Glomerular visceral epithelial cell (primary cell): ENCODE measurements around the gene KLHL29.

Experiments
- DNase-seq: peaks from one replicate; pipeline ENCODE4 v3.0.0-alpha.2; 2016; ENCODE audit errors: extremely low spot score

KLHL29 gene

GRCh38 chr2:23682481-23682880, 297.5 kb downstream of the KLHL29 start:
- no peak for DNase-seq

- no peak for DNase-seq
Observed at GRCh38 chr2:23683001-23683400, 298.0 kb downstream of the KLHL29 start.

DNA sequence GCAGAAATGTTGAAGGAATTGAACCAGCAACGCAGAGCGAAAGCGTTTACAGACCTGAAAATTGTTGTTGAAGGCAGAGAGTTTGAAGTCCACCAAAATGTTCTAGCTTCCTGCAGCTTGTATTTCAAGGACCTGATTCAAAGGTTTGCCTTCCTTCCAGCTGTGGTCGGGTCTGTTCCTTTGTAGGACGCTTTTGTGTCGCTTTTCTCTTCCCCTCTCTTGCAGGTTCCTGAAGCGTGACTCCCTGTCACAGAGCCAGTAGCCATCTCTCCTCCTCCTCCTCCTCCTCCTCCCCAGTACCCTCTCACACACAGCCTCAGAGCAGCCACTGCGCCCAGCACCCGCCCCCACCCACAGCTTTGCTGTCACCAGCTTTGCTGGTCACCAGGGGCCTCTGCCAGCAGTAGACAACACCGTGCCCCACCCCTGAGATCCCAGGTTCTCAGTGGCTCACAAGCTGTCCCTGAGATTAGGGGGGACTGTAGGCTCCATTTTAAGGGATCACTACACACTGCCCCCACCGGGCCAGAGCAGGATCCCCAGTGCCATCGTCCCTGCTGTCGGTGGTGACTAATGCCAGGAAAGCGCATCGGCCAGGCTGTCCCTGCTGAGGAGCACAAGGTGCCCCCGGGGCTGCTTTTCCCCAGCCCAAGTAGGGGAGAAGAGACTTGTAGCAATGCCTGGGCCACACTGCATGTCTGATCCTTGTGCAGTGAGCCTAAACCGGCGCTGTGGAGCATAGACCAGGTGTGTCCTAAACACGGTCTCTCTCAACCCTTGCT, 299.6 kb downstream of the KLHL29 start:
- no peak for DNase-seq

- no peak for DNase-seq
Observed at GRCh38 chr2:23685181-23685580, 300.2 kb downstream of the KLHL29 start.

- no peak for DNase-seq
Observed at GRCh38 chr2:23685706-23686105, 300.7 kb downstream of the KLHL29 start.

- DNase-seq, result no peak
Observed at GRCh38 chr2:23686405-23687029, 301.5 kb downstream of the KLHL29 start.

GRCh38 chr2:23687214-23687613, 302.2 kb downstream of the KLHL29 start:
- DNase-seq, result no peak

- no peak for DNase-seq
Observed at GRCh38 chr2:23687713-23688112, 302.7 kb downstream of the KLHL29 start.

DNA sequence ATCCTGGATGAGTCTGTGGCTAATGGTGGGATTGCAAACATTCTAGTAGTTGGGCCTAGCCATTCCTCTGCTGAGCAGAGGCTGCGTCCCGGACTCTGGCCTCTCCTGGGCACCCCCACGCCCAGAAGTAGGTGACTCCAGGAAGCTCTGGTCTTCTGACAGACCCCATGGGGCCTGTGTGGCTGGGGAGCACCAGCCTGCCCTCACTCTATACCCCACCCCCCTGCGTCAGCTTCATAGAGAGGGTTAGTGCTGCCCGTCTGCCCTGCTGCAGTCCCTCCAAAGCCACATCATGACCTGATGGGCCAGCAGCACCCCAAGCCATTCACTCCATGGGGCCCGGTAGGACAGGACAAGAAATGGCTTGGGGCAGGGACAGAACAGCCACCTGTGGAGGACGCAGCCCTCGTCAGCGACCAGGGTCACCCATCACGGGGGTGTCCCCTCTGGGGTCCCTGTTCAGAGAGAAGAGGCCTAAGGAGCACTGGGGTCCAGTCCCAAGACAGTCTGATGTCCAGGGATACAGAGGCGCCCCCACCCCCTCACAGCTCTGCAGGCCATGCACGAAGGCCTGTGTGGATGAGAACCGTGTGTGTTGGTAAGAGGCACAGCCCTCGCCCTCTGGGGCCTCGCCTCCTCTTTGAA, 303.6 kb downstream of the KLHL29 start:
- no peak for DNase-seq

DNA sequence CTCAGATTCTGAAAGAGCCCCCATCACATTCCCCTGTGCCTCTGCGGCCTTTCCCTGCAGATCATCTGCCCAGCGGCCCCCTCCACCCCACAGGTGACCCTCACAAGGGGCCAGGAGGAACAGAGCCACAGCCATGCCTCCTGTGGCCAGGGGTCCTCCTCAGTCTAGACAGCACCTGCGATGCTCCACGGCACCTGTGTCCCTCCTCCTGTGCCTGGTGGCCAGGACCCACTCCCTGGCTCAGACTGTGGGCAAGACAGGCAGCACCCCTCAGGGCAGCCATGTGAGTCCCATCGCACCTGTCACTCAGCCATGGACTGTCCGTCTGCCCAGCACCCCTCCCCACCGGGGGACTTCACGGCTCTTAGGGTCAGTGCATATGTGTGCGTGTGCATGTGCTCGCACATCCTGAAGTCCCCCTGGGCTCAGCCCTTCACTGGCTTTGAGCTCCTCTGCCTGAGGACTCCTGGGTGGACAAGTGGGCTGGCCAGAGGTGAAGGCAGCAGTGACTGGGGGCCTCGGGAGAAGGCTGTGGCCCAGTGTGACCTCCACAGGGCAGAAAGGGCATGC, 304.2 kb downstream of the KLHL29 start:
- DNase-seq, result no peak

- no peak for DNase-seq
Observed at GRCh38 chr2:23689891-23690290, 304.9 kb downstream of the KLHL29 start.

GRCh38 chr2:23690421-23691105, 305.6 kb downstream of the KLHL29 start:
- no peak for DNase-seq

DNA sequence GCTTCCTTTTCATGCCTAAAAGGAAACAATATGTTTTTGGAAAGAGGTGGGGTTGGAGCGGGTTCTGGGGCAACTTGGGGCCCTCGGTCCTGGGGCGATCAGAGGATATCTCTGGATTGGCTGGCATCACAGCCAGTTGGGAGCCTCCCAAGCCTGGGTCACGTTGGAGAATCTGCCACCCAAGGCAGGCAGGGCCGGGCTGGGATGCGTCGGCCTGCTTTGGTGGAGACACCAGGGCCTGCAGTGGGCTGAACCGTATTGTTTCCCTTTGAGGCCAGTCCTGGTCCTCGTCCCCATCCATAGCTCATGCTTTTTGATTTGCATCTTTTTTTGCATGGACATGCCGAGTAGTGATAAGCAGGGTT, 306.1 kb downstream of the KLHL29 start:
- DNase-seq, result no peak

GRCh38 chr2:23691565-23691964, 306.6 kb downstream of the KLHL29 start:
- DNase-seq, result no peak

DNA sequence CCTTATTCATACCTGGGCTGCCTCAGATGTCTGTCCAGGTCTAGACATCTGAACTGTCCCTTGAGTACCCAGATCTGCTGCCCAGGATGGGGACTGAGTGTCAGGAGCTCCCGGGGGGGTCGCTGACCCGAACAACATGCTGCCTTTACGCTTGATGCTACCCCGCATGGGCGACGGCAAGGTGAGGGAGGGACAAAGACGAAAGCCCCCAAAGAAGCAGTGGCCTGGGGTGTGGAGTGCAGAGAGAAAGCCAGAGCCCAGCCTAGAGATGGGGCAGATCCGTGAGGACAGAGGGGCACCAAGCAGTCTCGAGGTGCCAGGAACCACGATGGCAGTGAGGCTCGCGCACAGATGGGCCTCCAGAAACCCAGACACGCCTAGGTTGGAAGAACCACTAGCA, 307.3 kb downstream of the KLHL29 start:
- no peak for DNase-seq

DNA sequence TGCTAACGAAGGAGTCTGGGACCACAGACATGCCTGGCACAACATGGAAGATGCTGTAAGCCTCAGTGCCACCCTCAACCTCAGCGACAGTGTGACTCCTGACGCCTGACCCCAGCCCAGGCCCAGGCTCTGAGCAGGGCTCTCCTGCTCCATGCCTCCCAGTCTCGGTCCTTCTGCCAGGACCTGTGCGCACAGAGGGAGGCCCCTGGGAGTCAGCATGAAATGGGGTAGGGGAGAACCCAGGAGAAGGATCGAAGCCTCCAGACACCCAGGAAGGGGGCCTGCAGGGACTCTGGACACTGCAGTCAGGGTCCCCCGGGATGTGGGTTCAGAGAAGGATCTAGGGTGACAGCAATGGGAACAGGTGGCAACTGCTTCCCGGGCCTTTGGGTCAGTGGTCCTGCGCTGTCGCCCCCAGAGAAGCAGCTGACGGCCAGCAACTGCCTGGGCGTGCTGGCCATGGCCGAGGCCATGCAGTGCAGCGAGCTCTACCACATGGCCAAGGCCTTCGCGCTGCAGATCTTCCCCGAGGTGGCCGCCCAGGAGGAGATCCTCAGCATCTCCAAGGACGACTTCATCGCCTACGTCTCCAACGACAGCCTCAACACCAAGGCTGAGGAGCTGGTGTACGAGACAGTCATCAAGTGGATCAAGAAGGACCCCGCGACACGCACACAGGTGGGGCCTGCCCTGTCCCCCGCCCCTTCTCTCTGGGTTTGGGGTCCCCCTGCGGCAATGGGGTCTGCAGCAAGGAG, 308.0 kb downstream of the KLHL29 start:
- no peak for DNase-seq

DNA sequence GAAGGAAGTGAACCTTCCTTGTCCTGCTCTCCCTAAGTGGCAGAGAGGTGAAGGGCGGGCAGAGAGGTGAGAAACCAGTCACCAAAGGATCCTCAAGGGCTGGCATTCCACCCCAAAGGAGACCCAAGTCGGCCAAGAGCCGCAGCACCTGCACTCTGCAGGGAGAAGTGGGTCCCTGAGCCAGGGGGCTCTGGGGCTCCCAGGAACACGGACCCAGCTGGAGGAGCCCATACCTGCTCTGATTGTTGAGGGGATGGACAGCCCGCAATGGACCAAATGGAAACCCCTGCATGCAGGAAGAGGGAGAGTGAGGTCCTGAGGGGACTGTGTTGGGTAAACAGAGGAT, 308.6 kb downstream of the KLHL29 start:
- no peak for DNase-seq

DNA sequence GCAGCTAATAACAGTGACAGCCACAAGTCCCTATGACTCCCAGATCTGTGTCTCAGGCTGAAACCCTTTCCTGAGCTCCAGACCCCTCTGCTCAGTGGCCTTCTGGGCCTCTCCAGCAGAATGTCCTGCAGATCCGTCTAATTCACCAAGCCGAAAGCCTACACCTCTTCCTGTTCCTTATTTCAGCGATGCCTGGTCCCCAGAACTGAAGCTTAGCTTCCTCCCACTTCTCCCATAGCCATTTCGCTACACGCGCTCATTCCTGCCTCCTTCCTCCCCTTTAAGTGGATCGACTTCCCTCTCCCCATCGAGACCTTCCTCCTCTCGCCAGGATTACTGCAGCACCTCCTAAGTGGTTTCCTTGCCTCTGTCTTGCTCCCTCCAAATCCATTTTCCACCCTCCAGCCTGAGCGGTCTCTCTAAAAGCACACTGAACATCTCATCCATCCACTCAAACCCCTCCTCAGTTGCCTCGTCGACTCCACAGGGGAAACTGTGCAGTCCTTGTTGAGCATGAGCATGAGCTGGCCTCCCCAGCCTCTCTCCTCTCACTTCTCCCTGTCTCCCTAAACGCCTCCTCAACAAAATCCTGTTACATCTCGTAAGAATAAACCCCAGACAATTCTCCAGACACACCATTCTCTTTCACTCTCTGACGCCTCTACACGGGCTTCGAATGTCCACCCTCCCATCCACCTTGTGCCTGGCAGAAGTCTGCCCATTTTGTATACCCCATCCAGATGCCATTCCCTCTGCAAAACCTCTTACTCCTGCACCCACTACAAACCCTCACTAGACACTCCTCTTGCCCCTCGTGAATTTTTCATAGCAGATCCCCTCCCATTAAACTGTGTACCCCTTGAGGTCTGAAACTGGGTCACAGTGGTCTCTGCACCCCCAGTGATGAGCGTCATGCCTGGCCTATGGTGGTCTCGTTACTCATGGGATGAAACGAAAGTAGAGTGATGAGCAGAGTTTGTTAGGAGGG, 309.4 kb downstream of the KLHL29 start:
- no peak for DNase-seq

- no peak for DNase-seq
Observed at GRCh38 chr2:23695214-23695889, 310.4 kb downstream of the KLHL29 start.
